Upper lobe of left lung (tissue), 6 donors: ENCODE results near the gene KLF3. TPM values are rescaled to one million over a fixed set of nuclear protein-coding genes. Genes with fewer than 3 reads are reported as not detected.

Experiments used
- ATAC-seq, 2 donors: fragments of 200-7000 bp; cut with Tn5 transposase; one replicate each; pipeline ENCODE4 v1.9.1; 2022; ENCODE audit warnings: mild to moderate bottlenecking in 2 of 2, moderate library complexity in 2 of 2; ENCODE audit not compliant: low FRiP score in 2 of 2
- DNase-seq, 2 donors: peaks; one replicate each; pipeline ENCODE4 v3.0.0-alpha.2; 2019 to 2020
- H3K27ac ChIP-seq, 4 donors: fragments of 200-600 bp; sonication (generic); one replicate each; pipeline ENCODE4 v1.5.1; 2016 to 2019
- H3K27me3 ChIP-seq, 4 donors: fragments of 200-600 bp; sonication (generic); one replicate each; pipeline ENCODE4 v1.5.1; 2017 to 2019
- H3K36me3 ChIP-seq, 4 donors: fragments of 200-600 bp; sonication (generic); one replicate each; pipeline ENCODE4 v1.5.1; 2016 to 2019
- H3K4me1 ChIP-seq, 4 donors: fragments of 200-600 bp; sonication (generic); one replicate each; pipeline ENCODE4 v1.5.1; 2018 to 2019
- H3K4me3 ChIP-seq, 4 donors: fragments of 200-600 bp; sonication (generic); one replicate each; pipeline ENCODE4 v1.5.1; 2017 to 2019; ENCODE audit warnings: mild to moderate bottlenecking in 2 of 4, moderate library complexity in 1 of 4
- H3K9me3 ChIP-seq, 4 donors: fragments of 200-600 bp; sonication (generic); one replicate each; pipeline ENCODE4 v1.5.1; 2018 to 2019
- CTCF ChIP-seq, 6 experiments: fragments of 450-650 bp in 4 of 6; fragments of 200-600 bp in 2 of 6; sonication (generic) in 2 of 6; IDR thresholded peaks; one replicate each; pipeline ENCODE4 v1.5.1; 2016 to 2019; ENCODE audit warnings: antibody characterized with exemption in 6 of 6
- EP300 ChIP-seq, 4 donors: sonication (generic); formaldehyde crosslinking; IDR thresholded peaks; one replicate each; pipeline ENCODE4 v1.5.1; 2017; ENCODE audit warnings: antibody characterized with exemption in 4 of 4, control low read depth in 2 of 4
- POLR2A ChIP-seq, 4 donors: fragments of 450-650 bp; IDR thresholded peaks; one replicate each; pipeline ENCODE4 v1.5.1; 2016 to 2017; ENCODE audit warnings: antibody characterized with exemption in 4 of 4, mild to moderate bottlenecking in 2 of 4
- POLR2AphosphoS5 ChIP-seq, 2 donors: sonication (generic); formaldehyde crosslinking; IDR thresholded peaks; one replicate each; pipeline ENCODE4 v1.5.1; 2017; ENCODE audit warnings: antibody characterized with exemption in 2 of 2
- WGBS, 2 donors: methylation state at CpG; one replicate each; pipeline ENCODE4 v1.1.5; 2017 to 2018; 5-methylcytosine and 5-hydroxymethylcytosine counted together
- total RNA-seq, 6 donors: library from RNA; depleted of rRNA in 4 of 6; stranded (reverse); fragments of >200 nt in 4 of 6; gene quantifications; one replicate each; pipeline versions ENCODE4 v1.1.0 to v1.2.1, GENCODE V29; 2016 to 2021
- donor health status: DM: no; HTN: no; CAD: no; lungs with moderate emphysema.
- donor health status: DM: no; HTN: yes; CAD: no; lungs with severe emphysema.

KLF3 gene
- total RNA-seq, 6 donors from 2014 or later, result 32.5 to 73.9 (median 48.3) TPM

- DNase-seq, result no peak
- Histone ChIP-seq H3K4me1 (peaks cover 0 to 6% (median 0%) of the 10 kb centered on the region in 4 donors), H3K27me3 (no peaks in the 10 kb centered on the region), H3K4me3 (no peak overlapping the region), H3K27ac (no peak overlapping the region), H3K36me3 (no peaks in the 10 kb centered on the region), H3K9me3 (no peaks in the 10 kb centered on the region)
- ATAC-seq, result no peak
- TF ChIP-seq POLR2AphosphoS5 (IDR thresholded peaks at IDR 0.05), result no peak
- no peak for TF ChIP-seq CTCF (IDR thresholded peaks at IDR 0.05)
- TF ChIP-seq POLR2A (IDR thresholded peaks at IDR 0.05), result no peak
- TF ChIP-seq EP300 (IDR thresholded peaks at IDR 0.05), result no peak
- WGBS, 2 donors, result 43 to 50% methylated on average over 3 of the region's 3 CpGs
Measured at GRCh38 chr4:38704622-38705154, 40.7 kb downstream of the KLF3 start.

- ATAC-seq, result no peak
- 91 to 92% methylated on average over 2 of the region's 2 CpGs for WGBS, 2 donors
- TF ChIP-seq EP300 (IDR thresholded peaks at IDR 0.05) (no peak), POLR2A (IDR thresholded peaks at IDR 0.05) (no peak), CTCF (IDR thresholded peaks at IDR 0.05) (no peak), POLR2AphosphoS5 (IDR thresholded peaks at IDR 0.05) (no peak)
Measured at GRCh38 chr4:38706301-38706700, 42.3 kb downstream of the KLF3 start.

GRCh38 chr4:38710053-38710452 lies 46.1 kb downstream of the KLF3 start:
- no peaks in the 10 kb centered on the region for H3K4me1 ChIP-seq
- no peak for TF ChIP-seq POLR2A (IDR thresholded peaks at IDR 0.05)
- TF ChIP-seq POLR2AphosphoS5 (IDR thresholded peaks at IDR 0.05), result no peak
- no peak for TF ChIP-seq CTCF (IDR thresholded peaks at IDR 0.05)
- TF ChIP-seq EP300 (IDR thresholded peaks at IDR 0.05), result no peak
- ATAC-seq, result no peak

More at GRCh38 chr4:38706301-38706700, 42.3 kb downstream of the KLF3 start:
- Histone ChIP-seq H3K9me3 (no peaks in the 10 kb centered on the region), H3K4me1 (peaks cover 0 to 6% (median 0%) of the 10 kb centered on the region in 4 donors), H3K27ac (no peak overlapping the region), H3K36me3 (no peaks in the 10 kb centered on the region), H3K4me3 (no peak overlapping the region), H3K27me3 (no peaks in the 10 kb centered on the region)
- DNase-seq, result no peak

GRCh38 chr4:38711066-38711465 lies 47.1 kb downstream of the KLF3 start:
- H3K4me1 ChIP-seq, result no peaks in the 10 kb centered on the region
- no peak overlapping the region for H3K4me3 ChIP-seq
- H3K27me3 ChIP-seq, result no peaks in the 10 kb centered on the region
- 89 to 90% methylated on average over 2 of the region's 2 CpGs for WGBS, 2 donors
- no peak for DNase-seq
- no peaks in the 10 kb centered on the region for H3K36me3 ChIP-seq
- TF ChIP-seq POLR2A (IDR thresholded peaks at IDR 0.05) (no peak), POLR2AphosphoS5 (IDR thresholded peaks at IDR 0.05) (no peak), EP300 (IDR thresholded peaks at IDR 0.05) (no peak), CTCF (IDR thresholded peaks at IDR 0.05) (no peak)
- H3K9me3 ChIP-seq, result peaks cover 0 to 5% (median 2%) of the 10 kb centered on the region in 4 donors
- H3K27ac ChIP-seq, result no peak overlapping the region
- no peak for ATAC-seq

More at GRCh38 chr4:38710053-38710452, 46.1 kb downstream of the KLF3 start:
- Histone ChIP-seq H3K4me3 (no peak overlapping the region), H3K9me3 (peaks cover 0 to 5% (median 2%) of the 10 kb centered on the region in 4 donors), H3K27ac (no peak overlapping the region), H3K36me3 (no peaks in the 10 kb centered on the region), H3K27me3 (no peaks in the 10 kb centered on the region)
- DNase-seq, result no peak
- WGBS, 2 donors, result 68 to 78% methylated on average over 2 of the region's 2 CpGs

GRCh38 chr4:38715050-38715449 lies 51.1 kb downstream of the KLF3 start:
- DNase-seq, result no peak
- WGBS, 2 donors, result 67 to 77% methylated on average over 4 of the region's 4 CpGs
- ATAC-seq, result no peak
- no peaks in the 10 kb centered on the region for H3K36me3 ChIP-seq
- TF ChIP-seq POLR2AphosphoS5 (IDR thresholded peaks at IDR 0.05), result no peak
- TF ChIP-seq EP300 (IDR thresholded peaks at IDR 0.05), result no peak
- no peak for TF ChIP-seq CTCF (IDR thresholded peaks at IDR 0.05)
- TF ChIP-seq POLR2A (IDR thresholded peaks at IDR 0.05), result no peak
- no peak overlapping the region for H3K27ac ChIP-seq
- no peaks in the 10 kb centered on the region for H3K4me1 ChIP-seq
- H3K4me3 ChIP-seq, result no peak overlapping the region
- H3K27me3 ChIP-seq, result no peaks in the 10 kb centered on the region
- peaks cover 0 to 5% (median 2%) of the 10 kb centered on the region in 4 donors for H3K9me3 ChIP-seq
